ENCODE data around the gene OPN1SW.

DNA sequence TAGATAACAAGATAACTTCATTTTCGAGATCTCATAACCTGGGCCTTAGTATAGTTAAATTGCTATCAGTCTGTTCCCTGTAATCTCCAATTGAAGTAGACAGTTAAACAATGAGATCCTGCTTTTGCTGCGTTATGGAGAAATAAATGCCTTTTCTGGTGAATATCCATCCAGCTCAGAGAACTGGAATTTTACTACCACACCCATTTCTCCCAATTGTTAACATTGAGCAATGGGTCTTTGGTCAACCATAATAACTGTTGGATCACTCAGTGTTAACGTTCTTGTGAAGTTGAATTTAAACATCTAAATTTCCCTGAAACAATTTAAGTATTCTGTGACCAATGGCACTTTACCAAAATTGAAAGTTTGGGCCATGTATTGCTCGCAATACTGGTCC is 33.4 kb downstream of the OPN1SW start:
- TF ChIP-seq, protein P1, sequence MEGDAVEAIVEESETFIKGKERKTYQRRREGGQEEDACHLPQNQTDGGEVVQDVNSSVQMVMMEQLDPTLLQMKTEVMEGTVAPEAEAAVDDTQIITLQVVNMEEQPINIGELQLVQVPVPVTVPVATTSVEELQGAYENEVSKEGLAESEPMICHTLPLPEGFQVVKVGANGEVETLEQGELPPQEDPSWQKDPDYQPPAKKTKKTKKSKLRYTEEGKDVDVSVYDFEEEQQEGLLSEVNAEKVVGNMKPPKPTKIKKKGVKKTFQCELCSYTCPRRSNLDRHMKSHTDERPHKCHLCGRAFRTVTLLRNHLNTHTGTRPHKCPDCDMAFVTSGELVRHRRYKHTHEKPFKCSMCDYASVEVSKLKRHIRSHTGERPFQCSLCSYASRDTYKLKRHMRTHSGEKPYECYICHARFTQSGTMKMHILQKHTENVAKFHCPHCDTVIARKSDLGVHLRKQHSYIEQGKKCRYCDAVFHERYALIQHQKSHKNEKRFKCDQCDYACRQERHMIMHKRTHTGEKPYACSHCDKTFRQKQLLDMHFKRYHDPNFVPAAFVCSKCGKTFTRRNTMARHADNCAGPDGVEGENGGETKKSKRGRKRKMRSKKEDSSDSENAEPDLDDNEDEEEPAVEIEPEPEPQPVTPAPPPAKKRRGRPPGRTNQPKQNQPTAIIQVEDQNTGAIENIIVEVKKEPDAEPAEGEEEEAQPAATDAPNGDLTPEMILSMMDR (IDR thresholded peaks at IDR 0.05): no peak
- TF ChIP-seq POLR2A (IDR thresholded peaks at IDR 0.05): no peak
